PC-3 (cell line): ENCODE measurements around the gene FLNA. TPM values are rescaled to one million over a fixed set of nuclear protein-coding genes. Genes with fewer than 3 reads are reported as not detected.

ENCODE experiments used
- ATAC-seq: fragments of 200-7000 bp; cut with Tn5 transposase; 2 replicates; pipeline ENCODE4 v1.9.1; 2020; ENCODE audit warnings: mild to moderate bottlenecking, moderate library complexity
- BruUV-seq: library from RNA; stranded (reverse); fragments of 400-500 nt; replicated peaks from 2 replicates; lab custom pipeline; 2021; lab: Mats Ljungman, UMichigan
- CTCF ChIA-PET: fragments of 300-600 bp; sonication (Branson Sonifier 250); formaldehyde crosslinking; loops from one replicate; lab custom pipeline; 2022; ENCODE audit warnings: antibody characterized with exemption; lab: Charles Lee
- POLR2A ChIA-PET: fragments of 300-600 bp; sonication (Branson Sonifier 250); formaldehyde crosslinking; loops from one replicate; lab custom pipeline; 2022; ENCODE audit warnings: antibody characterized with exemption; ENCODE audit not compliant: unreplicated experiment; lab: Charles Lee
- DNase-seq: peaks from one replicate; pipeline ENCODE4 v3.0.0-alpha.2; 2015
- H2AFZ ChIP-seq: fragments of 300-600 bp; sonication (generic); 2 replicates; pipeline ENCODE4 v1.6.0; 2016; ENCODE audit warnings: antibody characterized with exemption, low read length
- H3F3A ChIP-seq: fragments of 300-600 bp; sonication (generic); one replicate; pipeline ENCODE4 v1.6.0; 2017; ENCODE audit warnings: antibody characterized with exemption, low read length, control low read depth, mild to moderate bottlenecking; ENCODE audit not compliant: unreplicated experiment
- H3K27ac ChIP-seq: fragments of 300-600 bp; sonication (generic); 2 replicates; pipeline ENCODE4 v1.5.1; 2016; ENCODE audit warnings: mild to moderate bottlenecking, low read length
- H3K27me3 ChIP-seq: fragments of 300-600 bp; sonication (generic); 2 replicates; pipeline ENCODE4 v1.6.1; 2016; ENCODE audit warnings: low read length, mixed read lengths
- H3K36me3 ChIP-seq: fragments of 300-600 bp; sonication (generic); 2 replicates; pipeline ENCODE4 v1.6.1; 2016; ENCODE audit warnings: low read depth, mixed run types, low read length, mixed read lengths
- H3K4me1 ChIP-seq: fragments of 300-600 bp; sonication (generic); 2 replicates; pipeline ENCODE4 v1.5.1; 2016; ENCODE audit warnings: low read length; ENCODE audit not compliant: insufficient read depth
- H3K4me2 ChIP-seq: fragments of 300-600 bp; sonication (generic); 2 replicates; pipeline ENCODE4 v1.6.0; 2016; ENCODE audit warnings: low read length
- H3K4me3 ChIP-seq: fragments of 300-600 bp; sonication (generic); 2 replicates; pipeline ENCODE4 v1.5.1; 2016; ENCODE audit warnings: mild to moderate bottlenecking, low read length, mixed read lengths
- H3K79me2 ChIP-seq: fragments of 300-600 bp; sonication (generic); 2 replicates; pipeline ENCODE4 v1.6.1; 2017; ENCODE audit warnings: low read length, mixed read lengths
- H3K9ac ChIP-seq: fragments of 300-600 bp; sonication (generic); 2 replicates; pipeline ENCODE4 v1.6.0; 2016; ENCODE audit warnings: mild to moderate bottlenecking, low read length
- H3K9me2 ChIP-seq: fragments of 300-600 bp; sonication (generic); replicated peaks from 2 replicates; pipeline ENCODE4 v1.6.1; 2016; ENCODE audit warnings: mixed run types, low read length, mixed read lengths
- H3K9me3 ChIP-seq: fragments of 300-600 bp; sonication (generic); 2 replicates; pipeline ENCODE4 v1.6.1; 2016; ENCODE audit warnings: low read length, mixed read lengths
- H4K20me1 ChIP-seq: fragments of 300-600 bp; sonication (generic); 2 replicates; pipeline ENCODE4 v1.6.1; 2016; ENCODE audit warnings: low read length, mixed read lengths
- EZH2 ChIP-seq: fragments of 300-600 bp; sonication (generic); IDR thresholded peaks from one replicate; pipeline ENCODE4 v1.6.1; 2017; ENCODE audit warnings: antibody characterized with exemption, mild to moderate bottlenecking, low read length; ENCODE audit not compliant: unreplicated experiment
- EZH2phosphoT487 ChIP-seq: fragments of 300-600 bp; sonication (generic); IDR thresholded peaks from 2 replicates; pipeline ENCODE4 v1.6.1; 2018; ENCODE audit warnings: mild to moderate bottlenecking, antibody characterized with exemption, low read length, borderline replicate concordance
- intact Hi-C: fragments of 100-400 bp; cut with micrococcal nuclease; formaldehyde crosslinking; loops from 2 replicates; pipeline ENCODE4 v1.9.0; 2023
- total RNA-seq: library from RNA; depleted of rRNA; stranded (reverse); fragments of >200 nt; gene quantifications from 2 replicates; pipeline ENCODE4 v1.2.3, GENCODE V29; 2014
- TF ChIP-seq, protein P1 (sequence below): fragments of 300-600 bp; sonication (generic); conservative IDR thresholded peaks from 2 replicates; pipeline ENCODE4 v1.5.1; 2017; ENCODE audit warnings: antibody characterized with exemption, low read depth, mild to moderate bottlenecking, low read length

The FLNA gene
- total RNA-seq, 1 experiment from 2014 or later: 2,058 TPM

DNA sequence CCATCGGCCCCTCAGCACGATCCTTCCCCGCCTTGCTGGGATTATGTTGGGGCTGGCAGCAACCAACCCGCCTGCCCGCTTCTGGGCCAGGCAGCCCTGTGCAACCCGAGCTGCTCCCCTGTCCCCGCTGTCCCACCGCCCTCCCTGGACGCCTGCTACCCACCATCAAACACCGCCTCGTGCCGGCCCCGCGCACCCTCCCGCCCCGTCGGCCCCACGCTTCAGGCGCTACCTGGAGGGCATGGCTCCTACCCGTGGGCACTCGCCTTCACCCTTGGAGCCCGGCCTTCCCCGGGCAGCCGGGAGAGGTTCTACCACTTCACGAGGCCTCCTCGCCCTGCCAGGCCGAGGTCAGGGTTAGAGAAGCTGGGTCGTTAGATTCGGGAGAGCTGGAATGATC is 41.9 kb downstream of the FLNA start:
- no peak overlapping the region for H3K9ac ChIP-seq
- no peaks in the 10 kb centered on the region for H3F3A ChIP-seq
- BruUV-seq: no TSS peak
- H3K4me3 ChIP-seq: no peak overlapping the region
- no peak overlapping the region for H3K27ac ChIP-seq
- H3K36me3 ChIP-seq: no peaks in the 10 kb centered on the region
- no peak overlapping the region for H2AFZ ChIP-seq
- H4K20me1 ChIP-seq: no peaks in the 10 kb centered on the region
- ATAC-seq (no peak), DNase-seq (no peak)
- POLR2A ChIA-PET: no interaction called here
- H3K27me3 ChIP-seq: no peaks in the 10 kb centered on the region
- H3K9me2 ChIP-seq: no peaks in the 10 kb centered on the region
- H3K4me2 ChIP-seq: no peak overlapping the region
- no peaks in the 10 kb centered on the region for H3K4me1 ChIP-seq
- CTCF ChIA-PET: no interaction called here
- no peak for TF ChIP-seq EZH2phosphoT487
- TF ChIP-seq, protein P1, sequence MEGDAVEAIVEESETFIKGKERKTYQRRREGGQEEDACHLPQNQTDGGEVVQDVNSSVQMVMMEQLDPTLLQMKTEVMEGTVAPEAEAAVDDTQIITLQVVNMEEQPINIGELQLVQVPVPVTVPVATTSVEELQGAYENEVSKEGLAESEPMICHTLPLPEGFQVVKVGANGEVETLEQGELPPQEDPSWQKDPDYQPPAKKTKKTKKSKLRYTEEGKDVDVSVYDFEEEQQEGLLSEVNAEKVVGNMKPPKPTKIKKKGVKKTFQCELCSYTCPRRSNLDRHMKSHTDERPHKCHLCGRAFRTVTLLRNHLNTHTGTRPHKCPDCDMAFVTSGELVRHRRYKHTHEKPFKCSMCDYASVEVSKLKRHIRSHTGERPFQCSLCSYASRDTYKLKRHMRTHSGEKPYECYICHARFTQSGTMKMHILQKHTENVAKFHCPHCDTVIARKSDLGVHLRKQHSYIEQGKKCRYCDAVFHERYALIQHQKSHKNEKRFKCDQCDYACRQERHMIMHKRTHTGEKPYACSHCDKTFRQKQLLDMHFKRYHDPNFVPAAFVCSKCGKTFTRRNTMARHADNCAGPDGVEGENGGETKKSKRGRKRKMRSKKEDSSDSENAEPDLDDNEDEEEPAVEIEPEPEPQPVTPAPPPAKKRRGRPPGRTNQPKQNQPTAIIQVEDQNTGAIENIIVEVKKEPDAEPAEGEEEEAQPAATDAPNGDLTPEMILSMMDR: no peak
- no peak for TF ChIP-seq EZH2
- no peaks in the 10 kb centered on the region for H3K9me3 ChIP-seq
- intact Hi-C loops: no loop called here
- no peaks in the 10 kb centered on the region for H3K79me2 ChIP-seq

DNA sequence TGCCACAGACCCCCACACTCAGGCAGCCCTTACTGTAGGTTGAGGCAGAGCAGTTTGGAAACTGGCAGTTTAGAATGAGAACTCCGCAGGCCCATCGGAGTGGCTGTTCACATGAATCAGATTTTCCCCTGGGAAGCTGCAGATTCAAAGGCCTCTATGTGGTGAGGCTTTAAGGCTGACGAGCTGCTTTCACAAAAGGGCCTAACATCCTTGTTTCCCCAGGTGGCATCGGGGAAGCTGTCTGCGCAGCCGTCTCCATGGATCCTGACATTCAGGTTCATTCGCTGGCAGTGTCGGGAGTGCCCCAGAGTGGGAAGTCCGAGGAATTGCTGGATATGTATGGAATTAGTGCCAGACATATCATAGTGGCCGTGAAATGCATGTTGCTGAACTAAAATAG is 45.1 kb downstream of the FLNA start:
- Histone ChIP-seq H3K9me2 (no peaks in the 10 kb centered on the region), H3K27ac (no peak overlapping the region), H3K27me3 (peaks cover 29% of the 10 kb centered on the region), H3K79me2 (no peaks in the 10 kb centered on the region), H3K4me1 (no peaks in the 10 kb centered on the region), H3K9me3 (no peaks in the 10 kb centered on the region), H3F3A (no peaks in the 10 kb centered on the region), H3K36me3 (no peaks in the 10 kb centered on the region), H4K20me1 (no peaks in the 10 kb centered on the region), H2AFZ (no peak overlapping the region), H3K9ac (no peak overlapping the region), H3K4me2 (no peak overlapping the region), H3K4me3 (no peak overlapping the region)
- POLR2A ChIA-PET: no interaction called here
- no peak for DNase-seq
- intact Hi-C loops: no loop called here
- CTCF ChIA-PET: no interaction called here
- TF ChIP-seq EZH2phosphoT487 (no peak), EZH2 (no peak)
- TF ChIP-seq, protein P1: no peak
- BruUV-seq: no TSS peak
- ATAC-seq: no peak

DNA sequence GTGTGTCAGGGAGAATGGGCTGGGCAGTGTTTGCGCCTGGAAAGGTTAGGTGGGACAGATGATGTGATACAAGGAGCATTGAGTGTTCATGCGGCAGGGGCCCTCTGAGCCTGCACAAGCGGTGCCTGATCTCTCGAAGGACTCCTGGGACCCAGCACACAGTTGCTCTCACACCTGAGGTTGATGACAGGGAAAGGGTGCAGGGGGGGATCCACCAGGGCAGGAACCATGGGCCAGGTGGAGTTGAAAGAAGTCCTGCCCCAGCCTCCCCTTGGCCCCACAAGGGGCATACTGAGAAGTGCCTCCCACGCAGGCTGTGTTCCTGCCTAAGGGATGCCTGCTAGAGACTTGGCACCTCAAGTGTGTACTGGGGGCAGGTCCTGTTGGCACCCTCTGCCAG is 45.8 kb downstream of the FLNA start:
- Histone ChIP-seq H4K20me1 (no peaks in the 10 kb centered on the region), H3K4me3 (no peak overlapping the region), H3K27me3 (peaks cover 35% of the 10 kb centered on the region), H3K36me3 (no peaks in the 10 kb centered on the region), H3K79me2 (no peaks in the 10 kb centered on the region), H3F3A (no peaks in the 10 kb centered on the region), H3K9ac (no peak overlapping the region), H2AFZ (no peak overlapping the region), H3K4me2 (no peak overlapping the region), H3K9me2 (no peaks in the 10 kb centered on the region), H3K27ac (no peak overlapping the region), H3K9me3 (no peaks in the 10 kb centered on the region), H3K4me1 (no peaks in the 10 kb centered on the region)
- CTCF ChIA-PET: no interaction called here
- POLR2A ChIA-PET: no interaction called here
- ATAC-seq (no peak), DNase-seq (no peak)
- BruUV-seq: no TSS peak
- TF ChIP-seq EZH2 (no peak), EZH2phosphoT487 (no peak)
- TF ChIP-seq, protein P1: no peak
- intact Hi-C loops: no loop called here
